GM12878 (cell line): ENCODE results near the gene INF2. TPM values are rescaled to one million over a fixed set of nuclear protein-coding genes. Genes with fewer than 3 reads are reported as not detected.

ENCODE experiments used
- ATAC-seq: fragments of 200-7000 bp; cut with Tn5 transposase; 3 replicates; pipeline ENCODE4 v1.9.1; 2020; ENCODE audit warnings: mild to moderate bottlenecking, moderate library complexity
- BruUV-seq: library from RNA; stranded (reverse); fragments of 400-500 nt; replicated peaks from 2 replicates; lab custom pipeline; 2021; lab: Mats Ljungman, UMichigan
- CTCF ChIA-PET: fragments of 300-600 bp; sonication (Branson Sonifier 250); formaldehyde crosslinking; extraction: SDS; loops from one replicate; lab custom pipeline; 2021; ENCODE audit warnings: inconsistent platforms; lab: Yijun Ruan, JAX
- POLR2A ChIA-PET: fragments of 350-600 bp; formaldehyde crosslinking; extraction: SDS; loops from one replicate; lab custom pipeline; 2021; ENCODE audit warnings: inconsistent platforms; lab: Charles Lee
- RAD21 ChIA-PET: fragments of 300-600 bp; sonication (Branson Sonifier 250); formaldehyde crosslinking; loops from one replicate; lab custom pipeline; 2023; ENCODE audit warnings: antibody characterized with exemption; ENCODE audit not compliant: unreplicated experiment; lab: Charles Lee
- SMC1A ChIA-PET: fragments of 300-600 bp; sonication (Branson Sonifier 250); formaldehyde crosslinking; loops from one replicate; lab custom pipeline; 2023; ENCODE audit not compliant: unreplicated experiment, uncharacterized antibody; lab: Charles Lee
- DNase-seq: peaks from one replicate; pipeline ENCODE4 v3.0.0-alpha.2; 2011; ENCODE audit warnings: low read depth, low spot score
- FAIRE-seq: peaks from 3 replicates; lab custom pipeline; 2011; peaks lifted over from hg19 to GRCh38; lab: Jason Lieb, UNC
- H2AFZ ChIP-seq: 2 replicates; pipeline ENCODE4 v1.6.0; 2011; ENCODE audit warnings: low read depth, low read length, control low read depth; ENCODE audit not compliant: control insufficient read depth
- H3K27ac ChIP-seq: 2 replicates; pipeline ENCODE4 v1.5.1; 2011; ENCODE audit warnings: control low read depth; ENCODE audit not compliant: control insufficient read depth, insufficient read depth
- H3K27me3 ChIP-seq, 2 experiments: replicated peaks in 1 of 2; 2 replicates each; pipeline versions ENCODE4 v1.6.0 to v1.6.1; 2011; ENCODE audit warnings: low read length in 1 of 2; ENCODE audit not compliant: control insufficient read depth in 2 of 2, insufficient read depth in 2 of 2
- H3K36me3 ChIP-seq, 2 experiments: 2 replicates each; pipeline ENCODE4 v1.5.1; 2011; ENCODE audit warnings: low read length in 1 of 2; ENCODE audit not compliant: control insufficient read depth in 2 of 2, insufficient read depth in 2 of 2
- H3K4me1 ChIP-seq: 2 replicates; pipeline ENCODE4 v1.6.1; 2011; ENCODE audit warnings: mild to moderate bottlenecking, low read length, moderate library complexity, mixed read lengths; ENCODE audit not compliant: control insufficient read depth, insufficient read depth
- H3K4me2 ChIP-seq: 2 replicates; pipeline ENCODE4 v1.6.0; 2011; ENCODE audit warnings: control low read depth; ENCODE audit not compliant: control insufficient read depth, insufficient read depth
- H3K4me3 ChIP-seq: fragments of 200-600 bp; sonication (generic); 2 replicates; pipeline ENCODE4 v1.5.1; 2016
- H3K79me2 ChIP-seq: 2 replicates; pipeline ENCODE4 v1.6.0; 2011; ENCODE audit warnings: low read length; ENCODE audit not compliant: control insufficient read depth, insufficient read depth
- H3K9ac ChIP-seq: 2 replicates; pipeline ENCODE4 v1.8.0; 2011; ENCODE audit warnings: low read length, control low read depth, mixed read lengths; ENCODE audit not compliant: control insufficient read depth, insufficient read depth
- H3K9me3 ChIP-seq: replicated peaks from 3 replicates; pipeline ENCODE4 v1.5.1; 2011; ENCODE audit warnings: mild to moderate bottlenecking, low read length; ENCODE audit not compliant: control insufficient read depth, insufficient read depth
- H4K20me1 ChIP-seq: 2 replicates; pipeline ENCODE4 v1.6.0; 2011; ENCODE audit not compliant: control insufficient read depth, insufficient read depth
- HDGF ChIP-seq: fragments of 450-650 bp; IDR thresholded peaks from 2 replicates; pipeline ENCODE4 v1.6.1; 2016; ENCODE audit warnings: antibody characterized with exemption
- KAT2A ChIP-seq: conservative IDR thresholded peaks from 2 replicates; pipeline ENCODE4 v1.6.1; 2011; ENCODE audit warnings: low read depth, low read length; ENCODE audit not compliant: control insufficient read depth
- MXI1 ChIP-seq: fragments of 150-350 bp; IDR thresholded peaks from 2 replicates; pipeline ENCODE4 v1.6.1; 2011; ENCODE audit warnings: low read depth, mild to moderate bottlenecking, inconsistent platforms, low read length, improper control_type of control experiment
- POLR2AphosphoS2 ChIP-seq: IDR thresholded peaks from 2 replicates; pipeline ENCODE4 v1.6.1; 2011; ENCODE audit warnings: low read depth, mild to moderate bottlenecking, low read length, improper control_type of control experiment, moderate library complexity
- SPI1 ChIP-seq: IDR thresholded peaks from 2 replicates; pipeline ENCODE4 v1.6.1; 2011; ENCODE audit warnings: low read depth, mild to moderate bottlenecking, low read length, moderate library complexity, borderline replicate concordance; ENCODE audit not compliant: insufficient read depth
- STAT3 ChIP-seq: IDR thresholded peaks from 2 replicates; pipeline ENCODE4 v1.6.1; 2011; ENCODE audit warnings: low read depth, low read length, improper control_type of control experiment
- WGBS: methylation state at CpG from one replicate; pipeline ENCODE4 v1.1.6; 2016; ENCODE audit warnings: low lambda C conversion rate; ENCODE audit not compliant: insufficient replicate concordance, insufficient coverage; ENCODE audit errors: missing lambda C conversion rate; 5-methylcytosine and 5-hydroxymethylcytosine counted together
- in situ Hi-C: fragments of 300-500 bp; cut with MboI; formaldehyde crosslinking; loops from 9 replicates; pipeline ENCODE4 v1.14.3; 2018; ENCODE audit warnings: mixed read lengths
- intact Hi-C: fragments of 100-400 bp; cut with micrococcal nuclease; formaldehyde crosslinking; loops from one replicate; pipeline ENCODE4 v1.14.2; 2022; ENCODE audit not compliant: unreplicated experiment
- polyA plus RNA-seq, 11 experiments: library from polyadenylated mRNA; depleted of rRNA in 4 of 11; unstranded in 6 of 11; stranded (reverse) in 5 of 11; fragments of >200 nt; fragmentation: Nextera tagmentation in 4 of 11; fragmentation: Illumina TruSeq in 1 of 11; extraction: Ambion mirVana in 4 of 11; extraction: Trizol in 1 of 11; gene quantifications; 1 replicate in 1 of 11; 2 replicates in 10 of 11; pipeline versions ENCODE4 v1.2.1 to v1.2.3, GENCODE V29; 2011 to 2016; ENCODE audit warnings: inconsistent platforms in 2 of 11, missing spikeins in 2 of 11, low read depth in 1 of 11
- total RNA-seq, 4 experiments: library from RNA; depleted of rRNA in 3 of 4; stranded (reverse); fragments of >200 nt in 3 of 4; fragmentation: Illumina TruSeq in 1 of 4; extraction: Trizol in 1 of 4; gene quantifications; 2 replicates each; pipeline versions ENCODE4 v1.2.1 to v1.2.3, GENCODE V29; 2013 to 2021
- TF ChIP-seq, protein P1 (sequence below): fragments of 450-650 bp; IDR thresholded peaks from 2 replicates; pipeline ENCODE4 v1.6.1; 2016; ENCODE audit warnings: mild to moderate bottlenecking, moderate library complexity, borderline replicate concordance
- TF ChIP-seq, protein P2 (sequence below): fragments of 450-650 bp; IDR thresholded peaks from 2 replicates; pipeline ENCODE4 v1.6.1; 2016; ENCODE audit warnings: mild to moderate bottlenecking
- TF ChIP-seq, protein P3 (sequence below): fragments of 450-650 bp; IDR thresholded peaks from 2 replicates; pipeline ENCODE4 v1.6.1; 2017; ENCODE audit warnings: antibody characterized with exemption, mild to moderate bottlenecking, moderate library complexity
- TF ChIP-seq, protein P4 (sequence below): IDR thresholded peaks from 2 replicates; pipeline ENCODE4 v1.6.1; 2011; ENCODE audit warnings: low read depth, low read length, improper control_type of control experiment, borderline replicate concordance

INF2 gene
- total and polyA plus RNA-seq, 10 of the 15 experiments (the other 5 are each of a cell fraction or from before 2014, with no cell fraction given) = 0.72 to 43.2 (median 8.3) TPM

DNA sequence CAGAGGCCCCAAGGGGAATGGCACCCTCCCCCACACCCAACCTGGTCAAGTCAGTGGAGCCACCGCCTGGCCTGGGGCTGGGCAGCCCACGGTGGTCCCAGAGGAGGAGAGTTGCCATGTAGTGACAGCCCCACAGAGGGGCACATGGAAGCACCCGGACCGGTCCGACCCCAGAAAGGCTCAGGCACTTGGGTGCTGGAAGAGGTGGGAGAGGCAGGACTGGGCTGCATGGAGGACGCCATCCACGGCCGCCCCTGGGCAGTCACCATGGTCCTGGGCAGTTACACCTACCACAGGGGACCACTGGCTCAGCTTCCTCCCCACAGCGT, 46.9 kb upstream of the INF2 start:
- no peaks in the 10 kb centered on the region for H3K79me2 ChIP-seq
- H3K9me3 ChIP-seq = peaks cover 3% of the 10 kb centered on the region; the same call in 2 of the 3 replicates
- RAD21 ChIA-PET = no interaction called here
- DNase-seq (no peak), FAIRE-seq (no peak)
- H3K36me3 ChIP-seq = no peaks in the 10 kb centered on the region
- in situ Hi-C loops = no loop called here
- TF ChIP-seq, protein P1, sequence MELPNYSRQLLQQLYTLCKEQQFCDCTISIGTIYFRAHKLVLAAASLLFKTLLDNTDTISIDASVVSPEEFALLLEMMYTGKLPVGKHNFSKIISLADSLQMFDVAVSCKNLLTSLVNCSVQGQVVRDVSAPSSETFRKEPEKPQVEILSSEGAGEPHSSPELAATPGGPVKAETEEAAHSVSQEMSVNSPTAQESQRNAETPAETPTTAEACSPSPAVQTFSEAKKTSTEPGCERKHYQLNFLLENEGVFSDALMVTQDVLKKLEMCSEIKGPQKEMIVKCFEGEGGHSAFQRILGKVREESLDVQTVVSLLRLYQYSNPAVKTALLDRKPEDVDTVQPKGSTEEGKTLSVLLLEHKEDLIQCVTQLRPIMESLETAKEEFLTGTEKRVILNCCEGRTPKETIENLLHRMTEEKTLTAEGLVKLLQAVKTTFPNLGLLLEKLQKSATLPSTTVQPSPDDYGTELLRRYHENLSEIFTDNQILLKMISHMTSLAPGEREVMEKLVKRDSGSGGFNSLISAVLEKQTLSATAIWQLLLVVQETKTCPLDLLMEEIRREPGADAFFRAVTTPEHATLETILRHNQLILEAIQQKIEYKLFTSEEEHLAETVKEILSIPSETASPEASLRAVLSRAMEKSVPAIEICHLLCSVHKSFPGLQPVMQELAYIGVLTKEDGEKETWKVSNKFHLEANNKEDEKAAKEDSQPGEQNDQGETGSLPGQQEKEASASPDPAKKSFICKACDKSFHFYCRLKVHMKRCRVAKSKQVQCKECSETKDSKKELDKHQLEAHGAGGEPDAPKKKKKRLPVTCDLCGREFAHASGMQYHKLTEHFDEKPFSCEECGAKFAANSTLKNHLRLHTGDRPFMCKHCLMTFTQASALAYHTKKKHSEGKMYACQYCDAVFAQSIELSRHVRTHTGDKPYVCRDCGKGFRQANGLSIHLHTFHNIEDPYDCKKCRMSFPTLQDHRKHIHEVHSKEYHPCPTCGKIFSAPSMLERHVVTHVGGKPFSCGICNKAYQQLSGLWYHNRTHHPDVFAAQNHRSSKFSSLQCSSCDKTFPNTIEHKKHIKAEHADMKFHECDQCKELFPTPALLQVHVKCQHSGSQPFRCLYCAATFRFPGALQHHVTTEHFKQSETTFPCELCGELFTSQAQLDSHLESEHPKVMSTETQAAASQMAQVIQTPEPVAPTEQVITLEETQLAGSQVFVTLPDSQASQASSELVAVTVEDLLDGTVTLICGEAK = no peak
- TF ChIP-seq, protein P2, sequence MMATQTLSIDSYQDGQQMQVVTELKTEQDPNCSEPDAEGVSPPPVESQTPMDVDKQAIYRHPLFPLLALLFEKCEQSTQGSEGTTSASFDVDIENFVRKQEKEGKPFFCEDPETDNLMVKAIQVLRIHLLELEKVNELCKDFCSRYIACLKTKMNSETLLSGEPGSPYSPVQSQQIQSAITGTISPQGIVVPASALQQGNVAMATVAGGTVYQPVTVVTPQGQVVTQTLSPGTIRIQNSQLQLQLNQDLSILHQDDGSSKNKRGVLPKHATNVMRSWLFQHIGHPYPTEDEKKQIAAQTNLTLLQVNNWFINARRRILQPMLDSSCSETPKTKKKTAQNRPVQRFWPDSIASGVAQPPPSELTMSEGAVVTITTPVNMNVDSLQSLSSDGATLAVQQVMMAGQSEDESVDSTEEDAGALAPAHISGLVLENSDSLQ = no peak
- TF ChIP-seq STAT3 (no peak), SPI1 (no peak), HDGF (no peak), KAT2A (no peak), POLR2AphosphoS2 (no peak), MXI1 (no peak)
- TF ChIP-seq, protein P3, sequence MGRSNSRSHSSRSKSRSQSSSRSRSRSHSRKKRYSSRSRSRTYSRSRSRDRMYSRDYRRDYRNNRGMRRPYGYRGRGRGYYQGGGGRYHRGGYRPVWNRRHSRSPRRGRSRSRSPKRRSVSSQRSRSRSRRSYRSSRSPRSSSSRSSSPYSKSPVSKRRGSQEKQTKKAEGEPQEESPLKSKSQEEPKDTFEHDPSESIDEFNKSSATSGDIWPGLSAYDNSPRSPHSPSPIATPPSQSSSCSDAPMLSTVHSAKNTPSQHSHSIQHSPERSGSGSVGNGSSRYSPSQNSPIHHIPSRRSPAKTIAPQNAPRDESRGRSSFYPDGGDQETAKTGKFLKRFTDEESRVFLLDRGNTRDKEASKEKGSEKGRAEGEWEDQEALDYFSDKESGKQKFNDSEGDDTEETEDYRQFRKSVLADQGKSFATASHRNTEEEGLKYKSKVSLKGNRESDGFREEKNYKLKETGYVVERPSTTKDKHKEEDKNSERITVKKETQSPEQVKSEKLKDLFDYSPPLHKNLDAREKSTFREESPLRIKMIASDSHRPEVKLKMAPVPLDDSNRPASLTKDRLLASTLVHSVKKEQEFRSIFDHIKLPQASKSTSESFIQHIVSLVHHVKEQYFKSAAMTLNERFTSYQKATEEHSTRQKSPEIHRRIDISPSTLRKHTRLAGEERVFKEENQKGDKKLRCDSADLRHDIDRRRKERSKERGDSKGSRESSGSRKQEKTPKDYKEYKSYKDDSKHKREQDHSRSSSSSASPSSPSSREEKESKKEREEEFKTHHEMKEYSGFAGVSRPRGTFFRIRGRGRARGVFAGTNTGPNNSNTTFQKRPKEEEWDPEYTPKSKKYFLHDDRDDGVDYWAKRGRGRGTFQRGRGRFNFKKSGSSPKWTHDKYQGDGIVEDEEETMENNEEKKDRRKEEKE = no peak
- TF ChIP-seq, protein P4, sequence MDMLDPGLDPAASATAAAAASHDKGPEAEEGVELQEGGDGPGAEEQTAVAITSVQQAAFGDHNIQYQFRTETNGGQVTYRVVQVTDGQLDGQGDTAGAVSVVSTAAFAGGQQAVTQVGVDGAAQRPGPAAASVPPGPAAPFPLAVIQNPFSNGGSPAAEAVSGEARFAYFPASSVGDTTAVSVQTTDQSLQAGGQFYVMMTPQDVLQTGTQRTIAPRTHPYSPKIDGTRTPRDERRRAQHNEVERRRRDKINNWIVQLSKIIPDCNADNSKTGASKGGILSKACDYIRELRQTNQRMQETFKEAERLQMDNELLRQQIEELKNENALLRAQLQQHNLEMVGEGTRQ = no peak
- TF ChIP-seq, all 136 proteins: peak for 0
- Histone ChIP-seq H4K20me1 (no peaks in the 10 kb centered on the region), H3K9ac (no peak overlapping the region), H3K4me2 (no peak overlapping the region), H3K27ac (no peak overlapping the region), H3K4me3 (no peak overlapping the region), H3K27me3 (no peaks in the 10 kb centered on the region), H3K4me1 (no peaks in the 10 kb centered on the region), H2AFZ (no peak overlapping the region)
- ChIA-PET CTCF (interaction anchor here (1.3 kb wide), 1 partner anchor 565 kb away, joined by 7 read pairs; no protein-coding TSS in a partner anchor), POLR2A (no interaction called here), SMC1A (no interaction called here)
- 81% methylated on average over 9 of the region's 9 CpGs for WGBS
- no peak for ATAC-seq
- no TSS peak for BruUV-seq
- intact Hi-C loops = loop anchor here (5.0 kb wide), 1 partner anchor 550 kb away; no protein-coding TSS in a partner anchor
